Measurements from ENCODE around the gene MFGE8.
"Not testable (repeated sequence)": the region's sequence is repeated elsewhere in the genome, so short reads cannot be mapped to it uniquely, and the experiment has no call there.

Gene MFGE8

GRCh38 chr15:88913017-88913849 is at the start of gene MFGE8:
Gene MFGE8 (minus strand): TSS chr15:88913379. CDS start chr15:88913319, 60 bp downstream.
- DNase-seq = peak; percentile 67

GRCh38 chr15:88959445-88959844 is 46.3 kb upstream of the MFGE8 start:
- DNase-seq = no peak

GRCh38 chr15:88956906-88957305 is 43.7 kb upstream of the MFGE8 start:
- DNase-seq = no peak

GRCh38 chr15:88956263-88956662 is 43.1 kb upstream of the MFGE8 start:
- DNase-seq = no peak

GRCh38 chr15:88954431-88955277 is 41.5 kb upstream of the MFGE8 start:
- no peak for DNase-seq

- DNase-seq = no peak
These were observed 37.5 kb upstream of the MFGE8 start for GRCh38 chr15:88950600-88951160.

GRCh38 chr15:88949734-88950400 is 36.7 kb upstream of the MFGE8 start:
- no peak for DNase-seq

- no peak for DNase-seq
These were observed 27.0 kb upstream of the MFGE8 start for GRCh38 chr15:88940110-88940675.

- DNase-seq = no peak
These were observed 26.3 kb upstream of the MFGE8 start for GRCh38 chr15:88939486-88939806.

- no peak for DNase-seq
These were observed 25.8 kb upstream of the MFGE8 start for GRCh38 chr15:88938802-88939485.

GRCh38 chr15:88934449-88934848 is 21.3 kb upstream of the MFGE8 start:
- DNase-seq = not testable (repeated sequence)

- DNase-seq = no peak
These were observed 19.7 kb upstream of the MFGE8 start for GRCh38 chr15:88932875-88933330.

- DNase-seq = no peak
These were observed 19.2 kb upstream of the MFGE8 start for GRCh38 chr15:88932271-88932874.

- DNase-seq = no peak
These were observed 17.4 kb upstream of the MFGE8 start for GRCh38 chr15:88930579-88930978.

- DNase-seq = not testable (repeated sequence)
These were observed 16.3 kb upstream of the MFGE8 start for GRCh38 chr15:88929358-88930098.

- not testable (repeated sequence) for DNase-seq
These were observed 15.0 kb upstream of the MFGE8 start for GRCh38 chr15:88928192-88928591.

- not testable (repeated sequence) for DNase-seq
These were observed 12.5 kb upstream of the MFGE8 start for GRCh38 chr15:88925648-88926047.

- not testable (repeated sequence) for DNase-seq
These were observed 7.8 kb upstream of the MFGE8 start for GRCh38 chr15:88920892-88921435.

GRCh38 chr15:88920186-88920891 is 7.2 kb upstream of the MFGE8 start:
- no peak for DNase-seq

GRCh38 chr15:88918738-88919137 is 5.6 kb upstream of the MFGE8 start:
- no peak for DNase-seq

All from activated CD4-positive, alpha-beta T cell treated with anti-CD3 and anti-CD28 coated beads, Interleukin-2, amount 50 U/mL, for 1 hour (primary cell).